ENCODE results near the gene VIPAS39. TPM values are rescaled to one million over a fixed set of nuclear protein-coding genes. Genes with fewer than 3 reads are reported as not detected.
A peak's percentile ranks its signal among the peaks of the same experiment; 100 is the strongest.

Gene VIPAS39
- total and polyA plus RNA-seq, 9 of the 15 experiments (the other 6 are each of a cell fraction or from before 2014, with no cell fraction given): 5.7 to 25.6 (median 9.9) TPM

DNA sequence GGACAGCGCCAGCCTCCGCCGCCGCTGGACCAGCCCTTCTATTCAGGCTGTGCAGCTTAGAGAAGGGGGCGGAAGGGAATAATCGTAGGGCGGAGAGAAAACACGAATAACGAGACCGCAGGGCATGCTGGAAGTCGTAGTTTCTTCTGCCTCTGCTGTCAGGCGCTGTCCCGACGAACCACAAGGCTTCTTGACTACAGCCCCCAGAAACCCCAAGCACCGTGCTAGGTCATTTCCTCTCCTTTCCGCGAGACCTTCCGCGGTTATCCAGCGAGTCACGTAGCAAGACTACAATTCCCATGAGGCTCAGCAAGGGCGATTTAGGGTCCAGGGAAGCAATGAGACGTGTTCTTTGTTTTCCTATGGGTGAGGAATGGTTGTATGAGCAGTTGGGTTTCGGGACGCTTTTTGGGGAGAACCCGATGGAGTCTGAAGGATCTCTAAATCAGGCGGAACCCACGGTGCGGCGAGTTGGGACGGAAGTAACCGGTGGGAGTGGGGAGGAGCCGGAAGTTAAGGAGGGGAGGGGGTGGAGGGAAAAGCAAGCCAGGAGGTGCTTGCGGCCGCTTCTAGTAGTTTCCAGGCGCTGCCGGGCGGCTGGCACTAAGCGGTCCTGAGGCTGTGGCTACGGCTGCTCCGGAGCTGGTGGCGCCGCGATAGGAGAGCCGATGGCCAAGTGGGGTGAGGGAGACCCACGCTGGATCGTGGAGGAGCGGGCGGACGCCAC is at the start of gene VIPAS39, which contains the start of gene AHSA1 (continued):
- TF ChIP-seq, protein P1, sequence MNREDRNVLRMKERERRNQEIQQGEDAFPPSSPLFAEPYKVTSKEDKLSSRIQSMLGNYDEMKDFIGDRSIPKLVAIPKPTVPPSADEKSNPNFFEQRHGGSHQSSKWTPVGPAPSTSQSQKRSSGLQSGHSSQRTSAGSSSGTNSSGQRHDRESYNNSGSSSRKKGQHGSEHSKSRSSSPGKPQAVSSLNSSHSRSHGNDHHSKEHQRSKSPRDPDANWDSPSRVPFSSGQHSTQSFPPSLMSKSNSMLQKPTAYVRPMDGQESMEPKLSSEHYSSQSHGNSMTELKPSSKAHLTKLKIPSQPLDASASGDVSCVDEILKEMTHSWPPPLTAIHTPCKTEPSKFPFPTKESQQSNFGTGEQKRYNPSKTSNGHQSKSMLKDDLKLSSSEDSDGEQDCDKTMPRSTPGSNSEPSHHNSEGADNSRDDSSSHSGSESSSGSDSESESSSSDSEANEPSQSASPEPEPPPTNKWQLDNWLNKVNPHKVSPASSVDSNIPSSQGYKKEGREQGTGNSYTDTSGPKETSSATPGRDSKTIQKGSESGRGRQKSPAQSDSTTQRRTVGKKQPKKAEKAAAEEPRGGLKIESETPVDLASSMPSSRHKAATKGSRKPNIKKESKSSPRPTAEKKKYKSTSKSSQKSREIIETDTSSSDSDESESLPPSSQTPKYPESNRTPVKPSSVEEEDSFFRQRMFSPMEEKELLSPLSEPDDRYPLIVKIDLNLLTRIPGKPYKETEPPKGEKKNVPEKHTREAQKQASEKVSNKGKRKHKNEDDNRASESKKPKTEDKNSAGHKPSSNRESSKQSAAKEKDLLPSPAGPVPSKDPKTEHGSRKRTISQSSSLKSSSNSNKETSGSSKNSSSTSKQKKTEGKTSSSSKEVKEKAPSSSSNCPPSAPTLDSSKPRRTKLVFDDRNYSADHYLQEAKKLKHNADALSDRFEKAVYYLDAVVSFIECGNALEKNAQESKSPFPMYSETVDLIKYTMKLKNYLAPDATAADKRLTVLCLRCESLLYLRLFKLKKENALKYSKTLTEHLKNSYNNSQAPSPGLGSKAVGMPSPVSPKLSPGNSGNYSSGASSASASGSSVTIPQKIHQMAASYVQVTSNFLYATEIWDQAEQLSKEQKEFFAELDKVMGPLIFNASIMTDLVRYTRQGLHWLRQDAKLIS (CRISPR knock-in tag; IDR thresholded peaks at IDR 0.05): no peak
- TF ChIP-seq IFI16 (CRISPR knock-in tag; IDR thresholded peaks at IDR 0.05): no peak
- TF ChIP-seq ZNF3 (CRISPR knock-in tag; IDR thresholded peaks at IDR 0.05): no peak
- TF ChIP-seq, protein P2, sequence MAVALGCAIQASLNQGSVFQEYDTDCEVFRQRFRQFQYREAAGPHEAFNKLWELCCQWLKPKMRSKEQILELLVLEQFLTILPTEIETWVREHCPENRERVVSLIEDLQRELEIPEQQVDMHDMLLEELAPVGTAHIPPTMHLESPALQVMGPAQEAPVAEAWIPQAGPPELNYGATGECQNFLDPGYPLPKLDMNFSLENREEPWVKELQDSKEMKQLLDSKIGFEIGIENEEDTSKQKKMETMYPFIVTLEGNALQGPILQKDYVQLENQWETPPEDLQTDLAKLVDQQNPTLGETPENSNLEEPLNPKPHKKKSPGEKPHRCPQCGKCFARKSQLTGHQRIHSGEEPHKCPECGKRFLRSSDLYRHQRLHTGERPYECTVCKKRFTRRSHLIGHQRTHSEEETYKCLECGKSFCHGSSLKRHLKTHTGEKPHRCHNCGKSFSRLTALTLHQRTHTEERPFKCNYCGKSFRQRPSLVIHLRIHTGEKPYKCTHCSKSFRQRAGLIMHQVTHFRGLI (CRISPR knock-in tag; IDR thresholded peaks at IDR 0.05): no peak
- TF ChIP-seq AFF1 (IDR thresholded peaks at IDR 0.05; ENCODE audit: low read depth in 1 of 2, partially characterized antibody in 2 of 2): peak; percentile 13 to 99
- peak; percentile 32; the same call in 1 of the 2 replicates for TF ChIP-seq ZNF311 (CRISPR knock-in tag; IDR thresholded peaks at IDR 0.05)
- TF ChIP-seq ERF (CRISPR knock-in tag; IDR thresholded peaks at IDR 0.05): no peak
- TF ChIP-seq SLC30A9 (CRISPR knock-in tag; IDR thresholded peaks at IDR 0.05): no peak
- TF ChIP-seq E2F3 (CRISPR knock-in tag; IDR thresholded peaks at IDR 0.05): no peak
- no peak for TF ChIP-seq NR4A1 (CRISPR knock-in tag; IDR thresholded peaks at IDR 0.05)
- TF ChIP-seq NR4A1 (tag; IDR thresholded peaks at IDR 0.05): 0 out of 2 replicates have a peak, but pooled peaks have one; percentile 58
- no peak for TF ChIP-seq ZNF280A (IDR thresholded peaks at IDR 0.05; ENCODE audit: low read depth, partially characterized antibody)
- peak; percentile 74 for TF ChIP-seq SUPT5H (IDR thresholded peaks at IDR 0.05)
- TF ChIP-seq MITF (IDR thresholded peaks at IDR 0.05): no peak
- no peak for TF ChIP-seq CBX3 (IDR thresholded peaks at IDR 0.05; ENCODE audit: borderline replicate concordance in 1 of 2, low read length in 2 of 2)
